Mucosa of descending colon (tissue), 3 donors: Measurements from ENCODE around the gene PDPK1. TPM values are rescaled to one million over a fixed set of nuclear protein-coding genes. Genes with fewer than 3 reads are reported as not detected.
"Not testable (repeated sequence)": the region's sequence is repeated elsewhere in the genome, so short reads cannot be mapped to it uniquely, and the experiment has no call there.

Source experiments
- ATAC-seq: fragments of 200-7000 bp; cut with Tn5 transposase; one replicate; pipeline ENCODE4 v1.9.1; 2020; ENCODE audit warnings: mild to moderate bottlenecking, moderate library complexity
- DNase-seq, 3 donors: peaks; one replicate each; pipeline ENCODE4 v3.0.0-alpha.2; 2020
- H3K36me3 ChIP-seq: fragments of 200-600 bp; one replicate; pipeline ENCODE4 v1.8.0; 2021; ENCODE audit warnings: low read depth, mild to moderate bottlenecking
- H3K4me1 ChIP-seq: fragments of 200-600 bp; one replicate; pipeline ENCODE4 v1.8.0; 2021; ENCODE audit warnings: low read depth, mild to moderate bottlenecking
- H3K4me3 ChIP-seq: fragments of 200-600 bp; one replicate; pipeline ENCODE4 v1.8.0; 2021; ENCODE audit warnings: mild to moderate bottlenecking
- H3K9me3 ChIP-seq: fragments of 200-600 bp; one replicate; pipeline ENCODE4 v1.8.0; 2021; ENCODE audit warnings: mild to moderate bottlenecking
- intact Hi-C, 2 donors: fragments of 100-400 bp; cut with DNase I in 1 of 2; cut with micrococcal nuclease in 1 of 2; formaldehyde crosslinking; loops; one replicate each; pipeline versions ENCODE4 v1.11.0 to v1.11.1; 2022; cut with DNase I, micrococcal nuclease
- total RNA-seq, 3 donors: library from RNA; stranded (reverse); fragmentation: NEBNext Ultra II Directional in 2 of 3; extraction: Animal tissue kit (Norgen Biotek cat#: 25700) in 2 of 3; gene quantifications; one replicate each; pipeline versions ENCODE4 v1.2.1 to v1.2.4, GENCODE V29; 2021 to 2023
- TF ChIP-seq, protein P1 (sequence below): fragments of 200-600 bp; IDR thresholded peaks from one replicate; pipeline ENCODE4 v1.8.0; 2022; ENCODE audit warnings: antibody characterized with exemption, mild to moderate bottlenecking
- donor health status: DM: no; HTN: no; CAD: no; lungs with moderate emphysema.
- donor health status: DM: no; HTN: no; CAD: no.
- donor health status: DM: no; HTN: yes; CAD: no.

The PDPK1 gene
- total RNA-seq, 3 donors from 2014 or later, result 73.3 to 79.6 (median 79.3) TPM

- H3K36me3 ChIP-seq, H3K4me1 ChIP-seq, intact Hi-C loops, H3K9me3 ChIP-seq, H3K4me3 ChIP-seq, DNase-seq: not testable (repeated sequence)
- ATAC-seq, result peak; percentile 81
Measured at GRCh38 chr16:2550283-2550878, 12.6 kb downstream of the PDPK1 start.

DNA sequence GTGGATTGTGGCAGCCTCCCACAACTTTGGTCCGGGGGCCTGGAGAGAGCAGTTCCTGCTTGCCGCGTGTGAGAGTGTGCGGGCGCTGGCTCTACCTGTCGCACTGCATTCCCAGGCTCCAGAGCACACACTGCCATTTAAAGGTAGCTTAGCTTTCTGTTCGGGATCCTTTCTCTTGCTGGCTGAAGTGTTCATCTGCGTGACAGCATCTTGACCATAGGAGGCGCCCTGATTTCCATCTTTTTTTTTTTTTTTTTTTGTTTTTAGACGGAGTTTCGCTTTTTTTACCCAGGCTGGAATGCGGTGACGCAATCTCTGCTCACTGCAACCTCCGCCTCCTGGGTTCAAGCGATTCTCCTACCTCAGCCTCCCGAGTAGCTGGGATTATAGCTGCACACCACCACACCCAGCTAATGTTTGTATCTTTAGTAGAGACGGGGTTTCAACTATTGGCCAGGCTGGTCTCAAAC is 13.6 kb downstream of the PDPK1 start:
- peak; percentile 48 for ATAC-seq
- not testable (repeated sequence) for H3K4me3 ChIP-seq

GRCh38 chr16:2554709-2555425 is 17.0 kb downstream of the PDPK1 start:
- DNase-seq, intact Hi-C loops, ATAC-seq: not testable (repeated sequence)

More for the DNA sequence above, 13.6 kb downstream of the PDPK1 start:
- DNase-seq, result peak in 2 of 3 donors; percentile 5 to 29
- H3K4me1 ChIP-seq, H3K36me3 ChIP-seq, H3K9me3 ChIP-seq, intact Hi-C loops: not testable (repeated sequence)

GRCh38 chr16:2557150-2557549 is 19.3 kb downstream of the PDPK1 start:
- H3K4me1 ChIP-seq, intact Hi-C loops, H3K36me3 ChIP-seq, ATAC-seq, DNase-seq, H3K9me3 ChIP-seq, H3K4me3 ChIP-seq: not testable (repeated sequence)

More at GRCh38 chr16:2554709-2555425, 17.0 kb downstream of the PDPK1 start:
- not testable (repeated sequence) for H3K36me3 ChIP-seq, H3K9me3 ChIP-seq, H3K4me1 ChIP-seq, H3K4me3 ChIP-seq

DNA sequence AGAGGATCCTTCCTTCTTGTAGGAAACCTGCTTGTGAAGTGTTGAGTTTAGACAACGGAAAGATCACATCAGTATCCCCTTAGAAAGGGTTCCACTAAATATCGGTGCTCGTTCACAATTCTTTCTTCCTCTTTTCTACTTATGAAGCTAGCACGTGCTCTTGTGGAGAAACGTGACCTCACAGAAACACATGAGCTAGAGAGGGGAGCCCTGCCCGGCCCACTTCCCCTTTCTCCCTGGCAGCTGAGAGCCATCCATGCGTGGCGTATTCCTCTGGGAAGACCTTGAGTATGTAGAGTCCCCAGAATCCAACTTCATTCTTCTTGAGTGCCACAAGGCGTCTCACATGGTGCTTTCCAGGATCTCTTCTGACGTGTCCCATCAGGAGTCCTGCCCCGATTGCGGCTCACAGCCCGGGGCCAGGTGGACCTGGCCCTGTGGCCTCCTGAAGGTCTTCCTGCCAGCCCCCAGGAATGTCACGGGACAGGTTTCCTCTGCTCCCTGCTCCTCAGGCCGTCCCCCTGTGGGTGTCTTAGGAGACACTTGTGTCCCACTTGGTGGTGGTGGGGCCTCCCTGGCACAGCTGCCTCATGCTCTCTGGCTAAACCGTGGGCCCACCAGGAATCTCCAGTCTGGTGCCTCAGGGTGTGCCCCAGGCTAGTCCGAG is 22.4 kb downstream of the PDPK1 start:
- H3K4me3 ChIP-seq, H3K9me3 ChIP-seq, H3K4me1 ChIP-seq, intact Hi-C loops, H3K36me3 ChIP-seq, DNase-seq: not testable (repeated sequence)
- peak; percentile 42 for ATAC-seq

GRCh38 chr16:2560798-2561133 is 22.9 kb downstream of the PDPK1 start:
- H3K4me3 ChIP-seq, H3K9me3 ChIP-seq, H3K36me3 ChIP-seq, H3K4me1 ChIP-seq, intact Hi-C loops: not testable (repeated sequence)
- ATAC-seq, result peak; percentile 96
- TF ChIP-seq, protein P1, sequence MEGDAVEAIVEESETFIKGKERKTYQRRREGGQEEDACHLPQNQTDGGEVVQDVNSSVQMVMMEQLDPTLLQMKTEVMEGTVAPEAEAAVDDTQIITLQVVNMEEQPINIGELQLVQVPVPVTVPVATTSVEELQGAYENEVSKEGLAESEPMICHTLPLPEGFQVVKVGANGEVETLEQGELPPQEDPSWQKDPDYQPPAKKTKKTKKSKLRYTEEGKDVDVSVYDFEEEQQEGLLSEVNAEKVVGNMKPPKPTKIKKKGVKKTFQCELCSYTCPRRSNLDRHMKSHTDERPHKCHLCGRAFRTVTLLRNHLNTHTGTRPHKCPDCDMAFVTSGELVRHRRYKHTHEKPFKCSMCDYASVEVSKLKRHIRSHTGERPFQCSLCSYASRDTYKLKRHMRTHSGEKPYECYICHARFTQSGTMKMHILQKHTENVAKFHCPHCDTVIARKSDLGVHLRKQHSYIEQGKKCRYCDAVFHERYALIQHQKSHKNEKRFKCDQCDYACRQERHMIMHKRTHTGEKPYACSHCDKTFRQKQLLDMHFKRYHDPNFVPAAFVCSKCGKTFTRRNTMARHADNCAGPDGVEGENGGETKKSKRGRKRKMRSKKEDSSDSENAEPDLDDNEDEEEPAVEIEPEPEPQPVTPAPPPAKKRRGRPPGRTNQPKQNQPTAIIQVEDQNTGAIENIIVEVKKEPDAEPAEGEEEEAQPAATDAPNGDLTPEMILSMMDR, result peak; percentile 29
- peak; percentile 78 to 87 (median 82) for DNase-seq

DNA sequence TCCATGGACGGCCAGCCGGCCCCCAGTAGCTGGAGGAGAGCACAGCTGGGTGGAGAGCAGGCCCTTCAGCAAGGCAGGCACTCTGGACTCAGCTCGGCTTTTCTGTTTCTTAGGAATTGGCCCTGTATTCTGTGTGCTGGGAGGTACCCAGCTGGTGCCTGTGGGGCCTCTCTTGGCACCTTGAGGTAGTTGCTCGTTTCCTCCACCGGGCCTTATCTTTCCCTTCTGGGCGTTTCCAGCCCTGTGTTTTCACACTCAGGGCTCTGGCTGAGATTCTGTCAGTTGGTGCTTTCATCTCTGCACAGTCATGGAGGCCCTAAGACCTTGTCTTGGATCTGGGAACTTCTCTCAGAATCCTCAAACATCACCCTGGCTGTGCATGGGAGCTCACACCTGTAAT is 29.7 kb downstream of the PDPK1 start:
- intact Hi-C loops, H3K4me1 ChIP-seq, DNase-seq, H3K9me3 ChIP-seq, H3K4me3 ChIP-seq, H3K36me3 ChIP-seq: not testable (repeated sequence)
- ATAC-seq, result peak; percentile 81

- ATAC-seq, result peak; percentile 92
Measured at GRCh38 chr16:2568573-2568972, 30.8 kb downstream of the PDPK1 start.

GRCh38 chr16:2572704-2573103 is 34.9 kb downstream of the PDPK1 start:
- H3K4me3 ChIP-seq, H3K36me3 ChIP-seq, ATAC-seq, intact Hi-C loops, H3K9me3 ChIP-seq, H3K4me1 ChIP-seq, DNase-seq: not testable (repeated sequence)

More at GRCh38 chr16:2568573-2568972, 30.8 kb downstream of the PDPK1 start:
- H3K4me3 ChIP-seq, H3K4me1 ChIP-seq, DNase-seq, H3K36me3 ChIP-seq, intact Hi-C loops, H3K9me3 ChIP-seq: not testable (repeated sequence)

DNA sequence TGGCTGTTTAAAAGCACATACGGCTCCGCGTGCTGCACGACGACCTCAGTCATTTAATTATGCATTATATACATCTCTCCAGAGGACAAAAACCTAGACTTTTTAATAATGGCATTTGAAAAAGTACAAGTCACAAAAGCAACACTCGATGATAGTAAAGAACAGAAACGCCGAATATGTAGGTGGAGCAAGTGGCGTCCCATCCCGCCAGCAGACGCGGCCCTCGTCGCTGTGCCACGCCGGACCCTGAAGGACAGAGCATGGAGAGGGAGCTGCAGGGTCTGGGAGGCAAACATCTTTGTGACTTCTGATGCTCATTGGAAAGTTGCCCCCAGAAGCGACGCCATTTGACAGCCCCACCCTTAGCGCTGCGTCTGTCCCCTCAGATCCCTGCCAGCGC is 38.0 kb downstream of the PDPK1 start:
- H3K4me1 ChIP-seq, H3K9me3 ChIP-seq, H3K4me3 ChIP-seq, H3K36me3 ChIP-seq, ATAC-seq, DNase-seq, intact Hi-C loops: not testable (repeated sequence)

GRCh38 chr16:2577044-2577443 is 39.2 kb downstream of the PDPK1 start:
- H3K4me3 ChIP-seq, H3K4me1 ChIP-seq, intact Hi-C loops, ATAC-seq, DNase-seq, H3K36me3 ChIP-seq, H3K9me3 ChIP-seq: not testable (repeated sequence)

DNA sequence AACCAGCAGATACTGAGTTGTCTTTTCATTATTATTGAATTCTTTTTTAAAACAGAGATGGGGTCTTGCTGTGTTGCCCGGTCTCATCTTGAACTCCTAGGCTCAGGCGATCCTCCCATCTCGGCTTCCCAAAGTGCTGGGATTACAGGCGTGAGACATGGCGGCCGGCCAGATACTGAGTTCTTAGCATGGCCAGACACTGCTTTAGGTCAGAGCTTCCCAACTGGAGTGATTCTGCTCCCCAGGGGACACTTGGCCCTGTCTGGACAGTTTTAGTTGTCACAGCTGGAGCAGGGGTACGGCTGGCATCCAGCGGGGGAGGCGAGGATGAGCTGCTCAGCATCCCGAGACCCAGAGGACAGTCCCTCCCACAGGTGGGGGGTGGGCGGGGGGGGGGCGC is 41.1 kb downstream of the PDPK1 start:
- intact Hi-C loops, ATAC-seq, DNase-seq, H3K36me3 ChIP-seq, H3K4me3 ChIP-seq, H3K4me1 ChIP-seq, H3K9me3 ChIP-seq: not testable (repeated sequence)

DNA sequence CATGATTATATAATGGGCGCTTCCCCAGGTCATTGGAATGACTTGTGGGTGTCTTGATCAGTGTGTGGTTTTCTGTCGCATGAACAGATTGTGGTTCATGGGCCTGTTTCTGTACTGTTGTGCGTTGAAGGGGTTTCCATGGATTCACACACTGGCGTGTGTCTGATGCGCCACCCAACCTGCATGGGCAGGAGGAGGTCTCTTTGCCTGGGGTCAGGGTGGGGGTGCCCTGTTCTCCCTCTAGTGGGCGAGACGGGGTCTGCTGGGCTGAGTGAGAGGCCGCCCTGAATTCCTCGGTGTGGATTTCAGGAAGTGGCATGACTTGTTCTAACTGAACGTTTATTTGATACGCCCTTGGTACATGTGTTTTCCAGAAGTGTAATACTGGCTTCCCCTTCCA is 42.3 kb downstream of the PDPK1 start:
- H3K9me3 ChIP-seq, H3K4me3 ChIP-seq, H3K36me3 ChIP-seq, intact Hi-C loops, DNase-seq, H3K4me1 ChIP-seq: not testable (repeated sequence)
- ATAC-seq, result peak; percentile 21
